Tibial nerve (tissue), 4 donors: ENCODE results near the gene GINS1. TPM values are rescaled to one million over a fixed set of nuclear protein-coding genes. Genes with fewer than 3 reads are reported as not detected.
"Not testable (repeated sequence)": the region's sequence is repeated elsewhere in the genome, so short reads cannot be mapped to it uniquely, and the experiment has no call there.

Source experiments
- DNase-seq, 2 donors: peaks; one replicate each; pipeline ENCODE4 v3.0.0-alpha.2; 2019; ENCODE audit warnings: low spot score in 2 of 2
- H3K27ac ChIP-seq, 4 donors: fragments of 200-600 bp; sonication (generic) in 3 of 4; one replicate each; pipeline ENCODE4 v1.5.1; 2017 to 2019; ENCODE audit warnings: mild to moderate bottlenecking in 1 of 4
- H3K27me3 ChIP-seq, 2 donors: fragments of 200-600 bp; sonication (generic) in 1 of 2; one replicate each; pipeline versions ENCODE4 v1.5.1 to v1.6.0; 2017 to 2019
- H3K36me3 ChIP-seq, 3 donors: fragments of 200-600 bp; sonication (generic); one replicate each; pipeline ENCODE4 v1.5.1; 2018 to 2019
- H3K4me1 ChIP-seq, 4 donors: fragments of 200-600 bp; sonication (generic) in 3 of 4; one replicate each; pipeline ENCODE4 v1.5.1; 2017 to 2019
- H3K4me3 ChIP-seq, 4 donors: fragments of 200-600 bp; sonication (generic) in 3 of 4; one replicate each; pipeline ENCODE4 v1.5.1; 2017 to 2019; ENCODE audit warnings: mild to moderate bottlenecking in 1 of 4, moderate library complexity in 1 of 4
- H3K9me3 ChIP-seq, 4 donors: fragments of 200-600 bp; sonication (generic) in 3 of 4; one replicate each; pipeline ENCODE4 v1.5.1; 2017 to 2019
- CTCF ChIP-seq, 5 experiments: fragments of 200-600 bp in 3 of 5; fragments of 450-650 bp in 2 of 5; sonication (generic) in 3 of 5; IDR thresholded peaks; one replicate each; pipeline ENCODE4 v1.5.1; 2016 to 2019; ENCODE audit warnings: antibody characterized with exemption in 5 of 5, mild to moderate bottlenecking in 3 of 5, moderate library complexity in 2 of 5
- EP300 ChIP-seq, 2 donors: sonication (generic); formaldehyde crosslinking; IDR thresholded peaks; one replicate each; pipeline ENCODE4 v1.6.1; 2017; ENCODE audit warnings: antibody characterized with exemption in 2 of 2, mild to moderate bottlenecking in 1 of 2
- POLR2A ChIP-seq, 2 donors: fragments of 450-650 bp; IDR thresholded peaks; one replicate each; pipeline ENCODE4 v1.6.1; 2017; ENCODE audit warnings: antibody characterized with exemption in 2 of 2, mild to moderate bottlenecking in 2 of 2, moderate library complexity in 2 of 2
- WGBS, 2 donors: methylation state at CpG; one replicate each; pipeline ENCODE4 v1.1.5; 2018; 5-methylcytosine and 5-hydroxymethylcytosine counted together
- total RNA-seq, 4 donors: library from RNA; depleted of rRNA; stranded (reverse); fragments of >200 nt; gene quantifications; one replicate each; pipeline ENCODE4 v1.1.0, GENCODE V29; 2016

GINS1 gene
- total RNA-seq, 4 donors from 2014 or later = 0.21 to 1.1 (median 0.59) TPM

GRCh38 chr20:25397096-25397495 lies 10.4 kb upstream of the GINS1 start:
- TF ChIP-seq CTCF (IDR thresholded peaks at IDR 0.05) = no peak
- no peak for TF ChIP-seq EP300 (IDR thresholded peaks at IDR 0.05)
- TF ChIP-seq POLR2A (IDR thresholded peaks at IDR 0.05) = no peak
- DNase-seq = no peak
- Histone ChIP-seq H3K36me3 (no peaks in the 10 kb centered on the region), H3K4me1 (peaks cover 0 to 21% (median 6%) of the 10 kb centered on the region in 4 donors), H3K9me3 (peaks cover 0 to 3% (median 0%) of the 10 kb centered on the region in 4 donors), H3K27me3 (no peaks in the 10 kb centered on the region), H3K4me3 (no peak overlapping the region), H3K27ac (peak overlapping the region in 1 of 4 donors; percentile 64)
- WGBS, 2 donors = 86 to 87% methylated on average over 6 of the region's 6 CpGs

- TF ChIP-seq POLR2A (IDR thresholded peaks at IDR 0.05) (no peak), CTCF (IDR thresholded peaks at IDR 0.05) (no peak), EP300 (IDR thresholded peaks at IDR 0.05) (no peak)
- 60 to 67% methylated on average over 1 of the region's 1 CpG for WGBS, 2 donors
- Histone ChIP-seq H3K9me3 (peaks cover 0 to 10% (median 2%) of the 10 kb centered on the region in 4 donors), H3K4me1 (peaks cover 0 to 21% (median 6%) of the 10 kb centered on the region in 4 donors), H3K36me3 (no peaks in the 10 kb centered on the region), H3K27ac (peak overlapping the region in 2 of 4 donors; percentile 31 to 64), H3K4me3 (no peak overlapping the region), H3K27me3 (no peaks in the 10 kb centered on the region)
- no peak for DNase-seq
These were observed 9.7 kb upstream of the GINS1 start for GRCh38 chr20:25397821-25398220.

DNA sequence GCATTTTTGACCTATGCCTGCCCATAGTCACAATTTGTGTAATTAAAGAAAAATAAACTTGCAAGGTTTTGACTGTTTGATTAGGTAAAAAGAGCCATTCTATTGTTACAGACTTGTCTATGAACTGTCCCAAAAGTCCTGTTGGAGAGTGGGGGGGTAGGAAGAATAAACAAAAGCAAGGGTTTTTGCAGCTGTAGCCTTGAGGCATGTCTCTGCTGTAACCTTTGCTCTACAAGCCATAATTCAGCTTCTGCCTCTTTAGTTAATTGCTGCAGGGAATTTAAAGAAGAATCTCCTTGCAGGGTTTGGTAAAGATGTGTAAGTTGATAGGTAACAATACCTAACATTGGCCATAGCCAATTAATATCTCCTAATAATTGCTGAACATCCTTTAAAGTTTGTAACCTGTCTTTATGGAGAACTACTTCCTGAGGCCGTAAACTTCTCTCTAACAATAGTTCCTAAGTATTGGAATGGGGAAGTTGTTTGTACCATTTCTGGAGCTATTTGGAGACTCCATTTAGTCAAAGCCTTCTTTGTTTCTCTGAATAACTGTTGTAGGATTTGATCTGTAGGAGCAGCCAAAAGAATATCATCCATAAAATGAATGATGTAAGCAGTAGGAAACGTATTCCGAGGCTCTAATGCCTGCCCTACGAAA lies 9.0 kb upstream of the GINS1 start:
- WGBS, 2 donors = 24 to 29% methylated on average over 4 of the region's 4 CpGs
- no peak overlapping the region for H3K4me3 ChIP-seq
- H3K27ac ChIP-seq = peak overlapping the region in 2 of 4 donors; percentile 31 to 58
- H3K9me3 ChIP-seq = peaks cover 0 to 17% (median 5%) of the 10 kb centered on the region in 4 donors
- no peaks in the 10 kb centered on the region for H3K27me3 ChIP-seq
- H3K4me1 ChIP-seq = peaks cover 0 to 21% (median 6%) of the 10 kb centered on the region in 4 donors
- H3K36me3 ChIP-seq = no peaks in the 10 kb centered on the region
- TF ChIP-seq EP300 (IDR thresholded peaks at IDR 0.05) (no peak), POLR2A (IDR thresholded peaks at IDR 0.05) (no peak), CTCF (IDR thresholded peaks at IDR 0.05) (no peak)
- DNase-seq = no peak

GRCh38 chr20:25399037-25399430 lies 8.4 kb upstream of the GINS1 start:
- peak overlapping the region in 2 of 4 donors; percentile 31 to 58 for H3K27ac ChIP-seq
- H3K36me3 ChIP-seq = no peaks in the 10 kb centered on the region
- peak in 1 of 2 donors; percentile 81 for DNase-seq
- no peak for TF ChIP-seq POLR2A (IDR thresholded peaks at IDR 0.05)
- peak; percentile 59 to 78 (median 63) for TF ChIP-seq CTCF (IDR thresholded peaks at IDR 0.05)
- TF ChIP-seq EP300 (IDR thresholded peaks at IDR 0.05) = no peak
- no peak overlapping the region for H3K4me3 ChIP-seq
- peaks cover 0 to 21% (median 6%) of the 10 kb centered on the region in 4 donors for H3K4me1 ChIP-seq
- H3K27me3 ChIP-seq = no peaks in the 10 kb centered on the region
- peaks cover 0 to 18% (median 7%) of the 10 kb centered on the region in 4 donors for H3K9me3 ChIP-seq
- WGBS, 2 donors = 3 to 12% methylated on average over 5 of the region's 5 CpGs

DNA sequence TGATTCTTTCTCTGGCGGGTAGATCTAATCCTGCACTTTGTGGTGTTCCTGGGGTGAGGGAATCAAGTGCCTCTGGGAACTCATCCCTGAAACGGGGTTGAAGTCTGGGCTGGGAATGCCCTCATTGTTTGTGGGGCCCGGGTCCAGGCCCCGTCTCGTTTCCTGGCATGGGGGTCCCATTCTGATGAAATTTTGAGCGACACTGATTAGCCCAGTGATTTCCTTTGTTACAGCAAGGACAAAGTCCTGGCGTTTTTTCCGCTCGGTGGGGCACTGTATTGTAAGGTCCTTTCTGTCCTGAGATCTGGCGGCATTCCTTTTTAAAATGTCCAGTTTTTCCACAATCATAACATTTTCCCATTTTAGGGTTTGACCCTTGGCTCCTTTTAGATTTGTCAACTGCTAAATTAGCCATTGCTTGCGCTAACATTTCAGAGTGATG lies 7.2 kb upstream of the GINS1 start:
- H3K4me3 ChIP-seq, DNase-seq, H3K27ac ChIP-seq, H3K27me3 ChIP-seq, H3K36me3 ChIP-seq: not testable (repeated sequence)
- peaks cover 0 to 18% (median 7%) of the 10 kb centered on the region in 4 donors for H3K9me3 ChIP-seq
- peaks cover 0 to 21% (median 6%) of the 10 kb centered on the region in 4 donors for H3K4me1 ChIP-seq
- WGBS, 2 donors = 61 to 62% methylated on average over 11 of the region's 11 CpGs
